Body of pancreas (tissue), 4 donors: ENCODE results near the gene TAF6L.

Source experiments
- POLR2A ChIP-seq, 3 donors: fragments of 450-650 bp; IDR thresholded peaks; one replicate each; pipeline ENCODE4 v1.6.1; 2016; ENCODE audit warnings: antibody characterized with exemption in 3 of 3, mild to moderate bottlenecking in 2 of 3
- TF ChIP-seq, protein P1 (sequence below), 7 experiments: fragments of 450-650 bp in 4 of 7; fragments of 200-600 bp in 3 of 7; sonication (generic) in 3 of 7; IDR thresholded peaks; one replicate each; pipeline ENCODE4 v1.5.1; 2016 to 2019; ENCODE audit warnings: antibody characterized with exemption in 7 of 7

DNA sequence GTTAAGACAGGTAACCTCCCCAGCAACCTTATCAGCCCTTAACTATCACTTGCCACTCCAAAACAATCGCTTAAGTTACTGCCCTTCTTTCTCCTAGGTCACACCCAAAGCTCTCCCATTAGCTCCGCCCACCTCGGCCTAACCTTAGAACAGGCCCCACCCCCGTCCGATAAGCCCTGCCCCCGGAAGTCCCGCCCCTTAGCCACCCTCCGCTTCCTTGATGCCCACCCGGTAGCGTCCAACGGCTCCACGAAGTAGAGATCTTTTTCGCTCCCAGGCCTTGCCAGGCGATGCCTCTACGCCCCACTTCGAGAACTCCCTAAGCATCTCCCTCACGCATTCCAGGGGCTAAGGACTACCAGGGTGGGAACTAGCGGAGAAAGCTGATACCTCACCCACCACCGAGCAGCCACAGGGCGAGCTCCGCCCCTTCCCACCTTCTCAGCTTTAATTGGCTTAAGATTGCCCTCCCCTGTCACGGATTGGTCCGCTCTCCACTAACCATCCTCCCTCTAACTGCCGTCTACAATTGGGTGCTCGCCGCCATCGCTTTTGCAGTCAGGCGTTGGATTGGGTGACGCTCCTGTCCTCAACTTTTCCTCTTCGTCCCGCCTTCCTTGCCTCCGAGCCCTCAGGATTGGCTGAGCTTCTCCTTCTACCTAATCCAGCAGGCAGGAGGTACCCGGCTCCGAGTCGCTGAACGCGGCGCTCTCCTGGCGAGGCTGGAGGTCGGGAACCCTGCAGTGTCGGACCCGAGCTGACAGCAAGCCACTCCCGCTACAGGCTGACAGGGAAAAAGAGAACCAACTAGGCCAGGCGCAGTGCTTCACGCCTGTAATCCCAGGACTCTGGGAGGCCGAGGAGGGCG lies 17.2 kb upstream of the TAF6L start, which contains the start of gene ZBTB3:
- TF ChIP-seq, protein P1, sequence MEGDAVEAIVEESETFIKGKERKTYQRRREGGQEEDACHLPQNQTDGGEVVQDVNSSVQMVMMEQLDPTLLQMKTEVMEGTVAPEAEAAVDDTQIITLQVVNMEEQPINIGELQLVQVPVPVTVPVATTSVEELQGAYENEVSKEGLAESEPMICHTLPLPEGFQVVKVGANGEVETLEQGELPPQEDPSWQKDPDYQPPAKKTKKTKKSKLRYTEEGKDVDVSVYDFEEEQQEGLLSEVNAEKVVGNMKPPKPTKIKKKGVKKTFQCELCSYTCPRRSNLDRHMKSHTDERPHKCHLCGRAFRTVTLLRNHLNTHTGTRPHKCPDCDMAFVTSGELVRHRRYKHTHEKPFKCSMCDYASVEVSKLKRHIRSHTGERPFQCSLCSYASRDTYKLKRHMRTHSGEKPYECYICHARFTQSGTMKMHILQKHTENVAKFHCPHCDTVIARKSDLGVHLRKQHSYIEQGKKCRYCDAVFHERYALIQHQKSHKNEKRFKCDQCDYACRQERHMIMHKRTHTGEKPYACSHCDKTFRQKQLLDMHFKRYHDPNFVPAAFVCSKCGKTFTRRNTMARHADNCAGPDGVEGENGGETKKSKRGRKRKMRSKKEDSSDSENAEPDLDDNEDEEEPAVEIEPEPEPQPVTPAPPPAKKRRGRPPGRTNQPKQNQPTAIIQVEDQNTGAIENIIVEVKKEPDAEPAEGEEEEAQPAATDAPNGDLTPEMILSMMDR (IDR thresholded peaks at IDR 0.05) = peak in 3 of 7 experiments; percentile 34 to 58 (median 36)
- peak; percentile 40 to 94 (median 83) for TF ChIP-seq POLR2A (IDR thresholded peaks at IDR 0.05)
